PC-9 (cell line): Measurements from ENCODE around the gene RIMBP2. TPM values are rescaled to one million over a fixed set of nuclear protein-coding genes. Genes with fewer than 3 reads are reported as not detected.

ENCODE experiments used
- BruUV-seq: library from RNA; stranded (reverse); fragments of 400-500 nt; replicated peaks from 2 replicates; lab custom pipeline; 2021; lab: Mats Ljungman, UMichigan
- CTCF ChIA-PET: fragments of 300-600 bp; sonication (Branson Sonifier 250); formaldehyde crosslinking; loops from one replicate; lab custom pipeline; 2022; ENCODE audit warnings: antibody characterized with exemption; lab: Charles Lee
- POLR2A ChIA-PET: fragments of 300-600 bp; sonication (Branson Sonifier 250); formaldehyde crosslinking; loops from one replicate; lab custom pipeline; 2022; ENCODE audit warnings: antibody characterized with exemption; ENCODE audit not compliant: unreplicated experiment; lab: Charles Lee
- DNase-seq, 2 experiments: peaks; one replicate each; pipeline versions ENCODE4 v3.0.0 to v3.0.0-alpha.2; 2015 to 2022; ENCODE audit warnings: mixed read lengths in 1 of 2
- H2AFZ ChIP-seq: fragments of 200-600 bp; sonication (generic); 2 replicates; pipeline ENCODE4 v1.8.1; 2017; ENCODE audit warnings: antibody characterized with exemption
- H3F3A ChIP-seq: fragments of 200-600 bp; sonication (generic); 2 replicates; pipeline ENCODE4 v1.8.1; 2017; ENCODE audit warnings: antibody characterized with exemption, mild to moderate bottlenecking, low read depth; ENCODE audit not compliant: insufficient read depth
- H3K27ac ChIP-seq: fragments of 200-600 bp; sonication (generic); 2 replicates; pipeline ENCODE4 v1.6.1; 2016; ENCODE audit warnings: mixed run types
- H3K27me3 ChIP-seq: fragments of 200-600 bp; sonication (generic); 2 replicates; pipeline ENCODE4 v1.6.1; 2016; ENCODE audit warnings: low read depth, mixed run types; ENCODE audit not compliant: insufficient read depth
- H3K36me3 ChIP-seq: fragments of 200-600 bp; sonication (generic); 2 replicates; pipeline ENCODE4 v1.6.1; 2016; ENCODE audit warnings: low read depth, mixed run types
- H3K4me1 ChIP-seq: fragments of 200-600 bp; sonication (generic); replicated peaks from 2 replicates; pipeline ENCODE4 v1.6.1; 2016; ENCODE audit warnings: mixed run types; ENCODE audit not compliant: insufficient read depth
- H3K4me2 ChIP-seq: fragments of 200-600 bp; sonication (generic); 2 replicates; pipeline ENCODE4 v1.6.1; 2017; ENCODE audit warnings: mixed run types
- H3K4me3 ChIP-seq: fragments of 200-600 bp; sonication (generic); 2 replicates; pipeline ENCODE4 v1.6.1; 2016; ENCODE audit warnings: mixed run types
- H3K79me2 ChIP-seq: fragments of 200-600 bp; sonication (generic); 2 replicates; pipeline ENCODE4 v1.6.1; 2017; ENCODE audit warnings: low read depth, mixed run types
- H3K9me2 ChIP-seq: fragments of 200-600 bp; sonication (generic); 2 replicates; pipeline ENCODE4 v1.8.1; 2017; ENCODE audit warnings: mild to moderate bottlenecking; ENCODE audit not compliant: insufficient read depth
- H3K9me3 ChIP-seq: fragments of 200-600 bp; sonication (generic); 2 replicates; pipeline ENCODE4 v1.8.1; 2016; ENCODE audit warnings: low read depth; ENCODE audit not compliant: insufficient read depth
- H4K20me1 ChIP-seq: fragments of 200-600 bp; sonication (generic); 2 replicates; pipeline ENCODE4 v1.8.1; 2017; ENCODE audit not compliant: insufficient read depth
- CTCF ChIP-seq: fragments of 200-600 bp; sonication (generic); conservative IDR thresholded peaks from 2 replicates; pipeline ENCODE4 v1.6.1; 2017; ENCODE audit warnings: mixed run types, antibody characterized with exemption, mild to moderate bottlenecking, moderate library complexity
- EZH2 ChIP-seq: fragments of 200-600 bp; sonication (generic); IDR thresholded peaks from 2 replicates; pipeline ENCODE4 v1.8.0; 2017; ENCODE audit warnings: antibody characterized with exemption, low read depth
- intact Hi-C: fragments of 100-400 bp; cut with micrococcal nuclease; formaldehyde crosslinking; loops from one replicate; pipeline ENCODE4 v1.10.0; 2022; ENCODE audit not compliant: unreplicated experiment
- total RNA-seq: library from RNA; stranded (reverse); gene quantifications from 2 replicates; pipeline ENCODE4 v1.2.3, GENCODE V29; 2021

The RIMBP2 gene
- total RNA-seq, 1 experiment from 2014 or later = not detected

GRCh38 chr12:130506844-130507243 lies 209.3 kb downstream of the RIMBP2 start:
- no peak for DNase-seq
- Histone ChIP-seq H3F3A (no peaks in the 10 kb centered on the region), H3K79me2 (no peaks in the 10 kb centered on the region), H3K36me3 (no peaks in the 10 kb centered on the region), H3K4me3 (no peak overlapping the region), H3K4me1 (no peaks in the 10 kb centered on the region), H3K27ac (no peak overlapping the region), H4K20me1 (no peaks in the 10 kb centered on the region), H2AFZ (no peak overlapping the region), H3K9me2 (no peaks in the 10 kb centered on the region), H3K27me3 (peaks cover 31% of the 10 kb centered on the region; the same call in 1 of the 2 replicates), H3K9me3 (no peaks in the 10 kb centered on the region), H3K4me2 (no peak overlapping the region)
- ChIA-PET CTCF (no interaction called here), POLR2A (no interaction called here)
- BruUV-seq = no TSS peak
- intact Hi-C loops = no loop called here
- TF ChIP-seq EZH2 (no peak), CTCF (no peak)

GRCh38 chr12:130504840-130505175 lies 211.3 kb downstream of the RIMBP2 start:
- TF ChIP-seq EZH2 (no peak), CTCF (no peak)
- CTCF ChIA-PET = no interaction called here
- H3K27me3 ChIP-seq = peaks cover 36% of the 10 kb centered on the region; the same call in 1 of the 2 replicates

GRCh38 chr12:130504110-130504839 lies 211.8 kb downstream of the RIMBP2 start:
- no peak overlapping the region for H3K27ac ChIP-seq
- H3K9me2 ChIP-seq = no peaks in the 10 kb centered on the region
- H3F3A ChIP-seq = no peaks in the 10 kb centered on the region
- DNase-seq = no peak
- BruUV-seq = no TSS peak
- no peaks in the 10 kb centered on the region for H3K9me3 ChIP-seq
- peaks cover 41% of the 10 kb centered on the region; the same call in 1 of the 2 replicates for H3K27me3 ChIP-seq
- no peaks in the 10 kb centered on the region for H4K20me1 ChIP-seq
- no peaks in the 10 kb centered on the region for H3K79me2 ChIP-seq
- no peak overlapping the region for H3K4me2 ChIP-seq
- H2AFZ ChIP-seq = no peak overlapping the region
- ChIA-PET POLR2A (no interaction called here), CTCF (no interaction called here)
- H3K36me3 ChIP-seq = no peaks in the 10 kb centered on the region
- intact Hi-C loops = no loop called here
- TF ChIP-seq EZH2 (no peak), CTCF (no peak)
- H3K4me1 ChIP-seq = no peaks in the 10 kb centered on the region
- H3K4me3 ChIP-seq = no peak overlapping the region

More at GRCh38 chr12:130504840-130505175, 211.3 kb downstream of the RIMBP2 start:
- H3K4me3 ChIP-seq = no peak overlapping the region
- no peaks in the 10 kb centered on the region for H3K4me1 ChIP-seq
- H4K20me1 ChIP-seq = no peaks in the 10 kb centered on the region
- POLR2A ChIA-PET = no interaction called here
- intact Hi-C loops = no loop called here
- H3K36me3 ChIP-seq = no peaks in the 10 kb centered on the region
- no peak for DNase-seq
- H3K79me2 ChIP-seq = no peaks in the 10 kb centered on the region
- no peak overlapping the region for H3K4me2 ChIP-seq
- H3F3A ChIP-seq = no peaks in the 10 kb centered on the region
- H3K9me3 ChIP-seq = no peaks in the 10 kb centered on the region
- no peak overlapping the region for H2AFZ ChIP-seq
- no peaks in the 10 kb centered on the region for H3K9me2 ChIP-seq
- BruUV-seq = no TSS peak
- H3K27ac ChIP-seq = no peak overlapping the region
